HEK293T (cell line): ENCODE results near the gene KAT6B.

Source experiments
- CTCF ChIA-PET: fragments of 350-600 bp; formaldehyde crosslinking; extraction: SDS; loops from one replicate; lab custom pipeline; 2021; ENCODE audit warnings: antibody characterized with exemption, inconsistent platforms; lab: Yijun Ruan, JAX
- POLR2A ChIA-PET: fragments of 350-600 bp; formaldehyde crosslinking; extraction: SDS; loops from one replicate; lab custom pipeline; 2020; ENCODE audit warnings: antibody characterized with exemption, inconsistent platforms; lab: Yijun Ruan, JAX
- DNase-seq: peaks from one replicate; pipeline ENCODE4 v3.0.0; 2012; ENCODE audit warnings: mixed read lengths; ENCODE audit errors: extremely low spot score
- ARNT ChIP-seq: fragments of 450-650 bp; IDR thresholded peaks from 2 replicates; pipeline ENCODE4 v1.6.1; 2017; ENCODE audit warnings: mild to moderate bottlenecking
- BHLHE40 ChIP-seq: fragments of 450-650 bp; IDR thresholded peaks from 2 replicates; pipeline ENCODE4 v1.6.1; 2016; ENCODE audit warnings: mild to moderate bottlenecking, moderate library complexity, borderline replicate concordance
- CTBP1 ChIP-seq: fragments of 450-650 bp; IDR thresholded peaks from 2 replicates; pipeline ENCODE4 v1.6.1; 2016; ENCODE audit warnings: borderline replicate concordance
- ELF4 ChIP-seq: fragments of 450-650 bp; IDR thresholded peaks from 2 replicates; pipeline ENCODE4 v1.6.1; 2017; ENCODE audit warnings: antibody characterized with exemption
- FOXA1 ChIP-seq: fragments of 450-650 bp; IDR thresholded peaks from 2 replicates; pipeline ENCODE4 v1.6.1; 2016; ENCODE audit warnings: mild to moderate bottlenecking
- FOXK2 ChIP-seq: fragments of 450-650 bp; IDR thresholded peaks from 2 replicates; pipeline ENCODE4 v1.6.1; 2016; ENCODE audit warnings: mild to moderate bottlenecking
- FOXM1 ChIP-seq: fragments of 450-650 bp; IDR thresholded peaks from 2 replicates; pipeline ENCODE4 v1.6.1; 2017; ENCODE audit warnings: mild to moderate bottlenecking, borderline replicate concordance
- HDGF ChIP-seq: fragments of 450-650 bp; IDR thresholded peaks from 2 replicates; pipeline ENCODE4 v1.6.1; 2017; ENCODE audit warnings: antibody characterized with exemption, borderline replicate concordance
- L3MBTL2 ChIP-seq: fragments of 450-650 bp; conservative IDR thresholded peaks from 2 replicates; pipeline ENCODE4 v1.6.1; 2016; ENCODE audit warnings: mild to moderate bottlenecking
- LEF1 ChIP-seq: fragments of 450-650 bp; IDR thresholded peaks from 2 replicates; pipeline ENCODE4 v1.6.1; 2017; ENCODE audit warnings: mild to moderate bottlenecking, borderline replicate concordance
- NFRKB ChIP-seq: fragments of 450-650 bp; IDR thresholded peaks from 2 replicates; pipeline ENCODE4 v1.6.1; 2016; ENCODE audit warnings: mild to moderate bottlenecking, moderate library complexity
- SP1 ChIP-seq: fragments of 450-650 bp; IDR thresholded peaks from 2 replicates; pipeline ENCODE4 v1.6.1; 2017
- SUZ12 ChIP-seq: fragments of 450-650 bp; IDR thresholded peaks from 2 replicates; pipeline ENCODE4 v1.6.1; 2016; ENCODE audit warnings: mild to moderate bottlenecking
- TARDBP ChIP-seq: fragments of 450-650 bp; IDR thresholded peaks from 2 replicates; pipeline ENCODE4 v1.6.1; 2016
- ZNF384 ChIP-seq: fragments of 450-650 bp; IDR thresholded peaks from 2 replicates; pipeline ENCODE4 v1.6.1; 2016
- TF ChIP-seq, protein P1 (sequence below): fragments of 450-650 bp; IDR thresholded peaks from 2 replicates; pipeline ENCODE4 v1.6.1; 2016

Gene KAT6B

DNA sequence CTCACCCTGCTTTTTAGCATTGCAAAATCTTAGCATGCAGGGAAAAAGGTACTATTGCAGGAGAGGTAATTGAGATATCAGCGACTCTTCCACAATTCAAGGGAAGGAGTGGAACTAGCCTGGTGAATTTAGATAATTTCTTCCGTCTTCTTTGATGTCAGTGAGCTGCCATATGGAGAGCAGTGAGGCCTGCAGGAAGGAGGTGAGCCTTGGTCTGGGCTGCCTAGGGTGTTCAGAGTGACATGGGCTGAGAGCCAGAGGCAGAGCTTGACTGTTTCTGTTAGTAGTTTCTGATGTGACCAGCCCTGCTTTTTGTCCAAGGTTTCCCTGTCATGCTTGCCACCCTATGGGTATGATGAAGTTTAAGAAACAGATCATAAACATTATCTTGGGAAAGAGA is 28.6 kb downstream of the KAT6B start:
- TF ChIP-seq FOXA1 (no peak), BHLHE40 (no peak)
- ChIA-PET CTCF (no interaction called here), POLR2A (no interaction called here)
- no peak for DNase-seq

DNA sequence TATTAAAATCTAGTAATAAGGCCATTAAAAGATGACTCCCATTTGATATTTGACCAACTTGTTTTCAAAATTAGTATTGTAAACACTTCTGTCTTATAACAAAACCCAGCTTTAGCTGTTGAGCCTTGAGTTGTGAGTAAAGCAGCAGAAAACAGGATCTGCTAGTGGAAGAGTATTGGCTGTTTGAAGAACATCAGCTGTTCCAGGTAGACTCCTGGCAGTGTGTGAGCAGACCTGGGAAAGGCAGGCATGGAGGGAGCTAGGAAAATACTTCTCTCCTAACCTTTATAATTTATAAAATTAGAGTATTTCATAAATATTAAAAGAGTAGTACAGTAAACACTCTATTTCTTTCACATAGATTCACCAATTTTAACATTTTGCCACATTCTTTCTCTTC is 29.0 kb downstream of the KAT6B start:
- POLR2A ChIA-PET: no interaction called here
- CTCF ChIA-PET: no interaction called here
- TF ChIP-seq ARNT: no peak
- TF ChIP-seq HDGF: no peak
- TF ChIP-seq, protein P1, sequence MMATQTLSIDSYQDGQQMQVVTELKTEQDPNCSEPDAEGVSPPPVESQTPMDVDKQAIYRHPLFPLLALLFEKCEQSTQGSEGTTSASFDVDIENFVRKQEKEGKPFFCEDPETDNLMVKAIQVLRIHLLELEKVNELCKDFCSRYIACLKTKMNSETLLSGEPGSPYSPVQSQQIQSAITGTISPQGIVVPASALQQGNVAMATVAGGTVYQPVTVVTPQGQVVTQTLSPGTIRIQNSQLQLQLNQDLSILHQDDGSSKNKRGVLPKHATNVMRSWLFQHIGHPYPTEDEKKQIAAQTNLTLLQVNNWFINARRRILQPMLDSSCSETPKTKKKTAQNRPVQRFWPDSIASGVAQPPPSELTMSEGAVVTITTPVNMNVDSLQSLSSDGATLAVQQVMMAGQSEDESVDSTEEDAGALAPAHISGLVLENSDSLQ: no peak
- TF ChIP-seq SUZ12: no peak
- no peak for TF ChIP-seq NFRKB
- TF ChIP-seq BHLHE40: no peak
- no peak for TF ChIP-seq ZNF384
- TF ChIP-seq FOXK2: no peak
- no peak for TF ChIP-seq CTBP1
- no peak for TF ChIP-seq FOXM1
- no peak for TF ChIP-seq LEF1
- DNase-seq: no peak

DNA sequence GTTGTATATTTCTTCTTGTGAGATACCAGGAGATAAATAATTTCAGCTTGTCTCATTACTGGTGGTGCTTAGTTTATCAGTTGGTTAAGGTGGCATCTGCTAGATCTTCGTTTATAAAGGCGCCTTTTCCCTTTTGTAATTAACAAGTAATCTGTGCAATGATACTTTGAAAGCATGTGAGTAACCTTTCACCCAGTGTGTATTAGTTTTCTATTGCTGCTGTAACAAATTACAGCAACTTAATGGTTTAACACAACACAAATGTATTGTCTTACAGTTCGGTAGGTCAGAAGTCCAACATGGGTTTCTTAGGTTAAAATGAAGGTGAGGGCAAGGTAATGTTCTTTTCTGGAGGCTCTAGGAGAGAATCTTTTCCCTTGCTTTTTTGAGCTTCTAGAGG is 30.5 kb downstream of the KAT6B start:
- CTCF ChIA-PET: interaction anchor here (0.6 kb wide), 1 partner anchor 163 kb away, joined by 7 read pairs; no protein-coding TSS in a partner anchor
- TF ChIP-seq CTBP1 (no peak), FOXA1 (no peak), TARDBP (no peak), FOXK2 (no peak), SP1 (no peak), NFRKB (no peak), ZNF384 (no peak), ELF4 (no peak), BHLHE40 (no peak), ARNT (no peak), SUZ12 (no peak), LEF1 (no peak)
- no peak for DNase-seq
- POLR2A ChIA-PET: no interaction called here

DNA sequence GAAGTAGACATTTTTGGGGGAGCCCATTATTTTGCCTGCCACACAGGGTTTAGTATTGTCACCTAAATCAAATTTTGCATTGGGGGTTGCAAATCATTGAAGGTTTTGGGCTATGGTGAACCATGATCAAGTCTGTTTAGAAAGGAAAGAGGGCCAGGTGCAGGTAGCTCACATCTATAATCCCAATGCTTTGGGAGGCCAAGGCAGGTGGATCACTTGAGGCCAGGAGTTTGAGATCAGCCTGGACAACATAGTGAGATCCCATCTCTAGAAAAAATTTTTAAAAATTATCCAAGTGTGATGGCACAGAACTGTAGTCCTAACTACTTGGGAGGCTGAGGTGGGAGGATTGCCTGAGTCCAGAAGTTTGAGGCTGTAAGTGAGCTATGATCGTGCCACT is 31.2 kb downstream of the KAT6B start:
- ChIA-PET CTCF (interaction anchor here (0.6 kb wide), 1 partner anchor 164 kb away, joined by 7 read pairs; no protein-coding TSS in a partner anchor), POLR2A (no interaction called here)
- TF ChIP-seq SUZ12 (no peak), NFRKB (no peak), FOXM1 (no peak), HDGF (no peak), CTBP1 (no peak), SP1 (no peak), FOXA1 (no peak), ARNT (no peak), L3MBTL2 (no peak), ELF4 (no peak), BHLHE40 (no peak), TARDBP (no peak), FOXK2 (no peak), ZNF384 (no peak), LEF1 (no peak)
- TF ChIP-seq, protein P1: no peak
- no peak for DNase-seq

DNA sequence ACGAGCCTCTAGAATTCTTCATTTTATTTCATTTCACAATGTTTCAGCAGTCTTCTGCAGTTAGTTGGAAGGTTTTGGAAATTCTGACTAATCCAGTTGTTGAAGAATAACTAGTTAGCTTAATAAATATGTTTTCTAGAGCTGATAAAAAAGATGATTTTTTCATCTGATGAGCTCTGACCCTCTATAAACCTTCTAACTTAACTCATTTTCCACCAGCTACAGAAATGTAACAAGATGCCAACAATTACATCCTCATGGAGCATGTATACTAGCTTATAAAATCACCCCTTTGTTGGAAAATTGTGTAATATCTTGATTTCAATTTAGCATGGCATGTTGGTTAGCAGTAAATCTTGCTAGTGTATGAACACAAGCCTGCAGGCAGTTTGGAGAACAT is 33.1 kb downstream of the KAT6B start:
- ChIA-PET POLR2A (no interaction called here), CTCF (no interaction called here)

DNA sequence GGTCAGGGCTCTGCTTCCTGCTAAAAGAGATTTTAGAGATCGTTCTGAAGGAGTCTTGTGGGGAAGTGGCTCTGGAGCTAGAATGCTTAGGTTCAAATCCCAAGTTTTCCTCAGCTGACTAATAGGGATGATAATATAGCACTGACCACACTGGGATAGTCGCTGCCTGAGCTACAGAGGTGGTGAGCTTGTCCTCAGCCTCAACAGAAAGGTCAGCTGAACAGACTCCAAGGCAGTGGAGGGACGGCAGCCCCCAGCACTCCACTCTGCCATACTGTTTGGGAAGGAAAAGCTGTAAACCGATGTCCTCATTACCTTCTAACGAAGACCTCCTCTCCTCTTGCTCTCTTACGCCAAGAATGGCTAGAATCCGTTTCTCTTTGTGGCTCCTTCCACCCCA is 36.2 kb downstream of the KAT6B start:
- ChIA-PET CTCF (no interaction called here), POLR2A (no interaction called here)
- no peak for DNase-seq
- TF ChIP-seq LEF1 (no peak), FOXM1 (no peak), ARNT (no peak), HDGF (no peak), TARDBP (no peak), NFRKB (no peak)

More for the DNA sequence above, 33.1 kb downstream of the KAT6B start:
- no peak for DNase-seq
- no peak for TF ChIP-seq FOXA1
- TF ChIP-seq, protein P1: no peak
- no peak for TF ChIP-seq FOXM1
- TF ChIP-seq ZNF384: no peak
- TF ChIP-seq CTBP1: no peak
- no peak for TF ChIP-seq SP1
- TF ChIP-seq LEF1: no peak
- no peak for TF ChIP-seq FOXK2
- no peak for TF ChIP-seq HDGF
- no peak for TF ChIP-seq NFRKB
- TF ChIP-seq L3MBTL2: no peak
- no peak for TF ChIP-seq SUZ12
- no peak for TF ChIP-seq ELF4
- TF ChIP-seq BHLHE40: no peak
- TF ChIP-seq ARNT: no peak
- TF ChIP-seq TARDBP: no peak

DNA sequence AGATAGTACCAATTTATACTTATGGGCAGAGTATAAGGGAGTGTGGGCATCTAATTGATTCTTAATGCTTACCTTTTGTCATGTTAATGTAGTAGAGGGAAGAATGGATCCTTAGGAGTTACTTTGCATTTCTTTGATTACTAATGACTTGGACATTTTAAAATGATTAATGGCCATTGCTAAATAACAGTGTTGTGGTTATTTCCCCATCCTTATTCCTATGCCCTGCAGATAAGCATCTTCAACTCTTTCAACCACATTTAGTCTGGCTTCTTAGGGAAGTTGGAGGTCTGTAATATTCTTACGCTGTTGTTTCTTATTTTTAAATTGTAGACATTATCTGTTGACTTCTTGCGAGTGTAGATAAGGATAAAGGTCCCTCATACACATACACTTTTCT is 37.2 kb downstream of the KAT6B start:
- ChIA-PET CTCF (no interaction called here), POLR2A (no interaction called here)
- TF ChIP-seq LEF1 (no peak), CTBP1 (no peak), ARNT (no peak), HDGF (no peak), SP1 (no peak), SUZ12 (no peak), L3MBTL2 (no peak), ZNF384 (no peak), TARDBP (no peak), ELF4 (no peak), FOXM1 (no peak), BHLHE40 (no peak), FOXK2 (no peak), NFRKB (no peak), FOXA1 (no peak)
- TF ChIP-seq, protein P1: no peak
- no peak for DNase-seq
